ENCODE results near the gene ATP13A3.

The ATP13A3 gene

DNA sequence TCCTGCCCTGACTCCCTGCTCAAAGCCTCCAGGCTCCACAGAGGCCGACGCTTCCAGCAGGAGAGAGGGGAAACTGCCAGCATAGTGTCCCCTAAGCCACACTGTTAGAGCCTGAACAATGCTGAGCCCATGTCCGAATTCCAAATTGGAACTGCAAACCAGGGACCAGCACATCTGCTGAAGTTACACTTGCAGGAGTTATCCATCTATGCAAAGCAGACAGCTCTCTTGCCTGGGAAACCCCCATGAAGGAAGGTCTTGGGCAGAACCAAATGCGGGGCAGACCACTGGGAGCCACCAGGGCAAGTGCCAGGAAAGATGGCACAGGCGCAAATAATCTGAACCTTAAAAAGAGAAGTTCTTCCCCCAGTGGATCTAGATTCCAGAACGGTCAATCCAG is 117.9 kb downstream of the ATP13A3 start:
- FAIRE-seq = no peak
- TF ChIP-seq CTCF (IDR thresholded peaks at IDR 0.05; ENCODE audit: insufficient read depth, missing control alignments) = no peak

GRCh38 chr3:194367992-194368841 is 118.6 kb downstream of the ATP13A3 start:
- FAIRE-seq = no peak
- no peak for TF ChIP-seq CTCF (IDR thresholded peaks at IDR 0.05; ENCODE audit: insufficient read depth, missing control alignments)
- no peak for DNase-seq (ENCODE audit: insufficient read length, low spot score)

More for the DNA sequence above, 117.9 kb downstream of the ATP13A3 start:
- no peak for DNase-seq (ENCODE audit: insufficient read length, low spot score)

GRCh38 chr3:194365978-194366490 is 120.8 kb downstream of the ATP13A3 start:
- FAIRE-seq (no peak), DNase-seq (ENCODE audit: insufficient read length, low spot score) (no peak)
- TF ChIP-seq CTCF (IDR thresholded peaks at IDR 0.05; ENCODE audit: insufficient read depth, missing control alignments) = no peak

DNA sequence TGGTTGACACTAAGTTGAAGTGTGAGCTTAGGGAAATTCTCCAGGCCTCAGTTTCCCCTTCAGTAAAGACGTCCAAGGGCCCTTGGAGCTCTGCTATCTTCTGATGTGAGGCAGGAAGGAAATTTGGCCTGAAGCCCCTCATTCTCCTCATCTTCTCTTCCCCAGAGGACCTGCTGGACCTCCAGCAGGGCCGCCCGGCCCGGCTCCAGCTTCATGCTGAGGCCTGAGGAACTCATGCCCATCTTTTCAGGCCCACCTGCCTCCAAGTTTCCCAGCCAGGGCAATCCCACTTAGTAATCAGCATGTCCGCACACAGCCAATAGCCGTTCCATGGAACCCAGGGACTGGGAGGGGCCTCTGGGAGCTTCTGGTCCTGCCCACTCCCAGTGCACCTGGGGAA is 121.3 kb downstream of the ATP13A3 start:
- no peak for FAIRE-seq
- DNase-seq (ENCODE audit: insufficient read length, low spot score) = no peak
- TF ChIP-seq CTCF (IDR thresholded peaks at IDR 0.05; ENCODE audit: insufficient read depth, missing control alignments) = no peak

DNA sequence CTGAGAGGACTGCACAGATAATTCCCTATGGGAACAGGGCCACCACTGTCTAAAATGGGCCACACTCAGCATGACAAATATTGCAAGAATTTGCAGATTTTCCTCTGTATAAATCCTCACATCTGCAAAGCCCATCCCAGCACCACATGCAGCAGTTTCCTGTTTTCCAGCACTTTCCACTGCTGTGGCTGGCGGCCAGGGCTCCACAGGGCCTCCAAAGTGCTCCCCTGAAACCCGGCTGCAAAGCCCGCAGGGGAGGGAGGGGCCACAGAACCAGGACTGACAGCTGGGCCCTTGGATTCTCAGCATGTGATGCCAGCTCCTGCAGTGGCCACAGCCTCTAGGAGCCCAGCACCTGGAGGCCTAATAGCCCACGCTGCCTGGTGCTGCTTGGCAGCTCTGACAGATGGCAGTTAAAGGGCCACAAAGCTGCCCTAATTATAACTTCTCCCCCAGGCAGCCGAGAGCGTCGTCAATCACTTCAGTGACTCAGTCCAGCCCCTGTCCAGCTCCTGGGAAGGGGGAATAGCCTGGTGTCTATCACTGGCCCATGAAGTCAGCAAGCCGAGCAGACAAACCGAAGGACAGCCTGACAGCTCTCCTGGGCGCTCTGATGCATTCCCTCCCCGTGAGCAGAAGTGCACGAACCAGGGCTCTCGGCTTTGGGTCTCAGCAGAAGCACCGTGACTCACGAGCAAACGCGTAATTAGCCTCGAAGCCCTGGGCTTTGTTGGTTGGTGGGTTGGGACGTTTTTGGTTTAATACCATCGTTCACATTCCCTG is 122.0 kb downstream of the ATP13A3 start:
- no peak for TF ChIP-seq CTCF (IDR thresholded peaks at IDR 0.05; ENCODE audit: insufficient read depth, missing control alignments)
- DNase-seq (ENCODE audit: insufficient read length, low spot score) (no peak), FAIRE-seq (no peak)

DNA sequence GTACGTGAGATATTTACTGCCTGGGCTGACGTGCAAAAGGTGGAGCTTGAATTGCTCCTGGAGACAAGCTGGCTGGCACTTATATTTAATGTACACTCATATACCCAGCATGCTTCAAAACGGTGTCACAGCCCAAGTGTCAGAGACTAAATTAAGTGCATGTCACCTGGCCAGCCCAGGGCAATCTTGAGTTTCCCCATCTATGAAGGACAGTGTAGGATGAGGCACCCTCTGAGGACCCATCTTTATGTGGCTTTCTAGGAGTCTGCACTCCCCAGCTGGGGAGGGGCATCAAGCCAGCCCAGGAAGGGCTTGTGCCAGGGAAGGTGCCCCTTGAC is 122.5 kb downstream of the ATP13A3 start:
- FAIRE-seq (no peak), DNase-seq (ENCODE audit: insufficient read length, low spot score) (no peak)
- TF ChIP-seq CTCF (IDR thresholded peaks at IDR 0.05; ENCODE audit: insufficient read depth, missing control alignments) = no peak
